AG04449 (cell line): ENCODE results near the gene CAMTA1.

Experiments
- CTCF ChIA-PET: fragments of 350-600 bp; formaldehyde crosslinking; extraction: SDS; loops from one replicate; lab custom pipeline; 2021; ENCODE audit warnings: antibody characterized with exemption; lab: Yijun Ruan, JAX
- POLR2A ChIA-PET: fragments of 400-600, 350-600 bp; formaldehyde crosslinking; extraction: SDS; loops from one replicate; lab custom pipeline; 2020; ENCODE audit warnings: antibody characterized with exemption, inconsistent platforms; lab: Yijun Ruan, JAX
- DNase-seq: peaks from one replicate; pipeline ENCODE4 v3.0.0-alpha.2; 2010; ENCODE audit warnings: low read depth, low spot score
- H3K4me3 ChIP-seq: 2 replicates; pipeline ENCODE4 v1.5.1; 2011; ENCODE audit warnings: low read depth, mild to moderate bottlenecking, control low read depth, low read length
- CTCF ChIP-seq: IDR thresholded peaks from one replicate; pipeline ENCODE4 v1.5.1; 2011; ENCODE audit warnings: mild to moderate bottlenecking, moderate library complexity, low read length, control low read depth, inconsistent platforms; ENCODE audit not compliant: insufficient read depth; ENCODE audit errors: missing control alignments

Gene CAMTA1

DNA sequence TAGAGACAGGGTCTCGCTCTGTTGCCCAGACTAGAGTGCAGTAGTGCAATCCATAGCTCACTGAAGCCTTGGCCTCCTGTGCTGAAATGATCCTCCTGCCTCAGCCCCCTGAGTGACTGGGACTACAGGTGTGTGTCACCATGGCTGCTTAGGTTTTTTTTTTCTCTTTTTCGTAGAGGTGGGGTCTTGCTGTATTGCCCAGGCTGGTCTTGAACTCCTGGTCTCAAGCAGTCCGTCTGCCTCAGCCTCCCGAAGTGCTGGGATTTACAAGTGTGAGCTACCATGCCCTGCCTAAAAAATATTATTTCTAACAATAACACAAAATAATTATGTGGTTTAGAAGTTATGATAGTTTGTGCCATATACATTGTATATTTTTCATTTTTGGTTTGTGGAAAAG is 9.9 kb downstream of the CAMTA1 start:
- ChIA-PET POLR2A (no interaction called here), CTCF (interaction anchor here (0.6 to 6.1 kb wide), 19 partner anchors 9 to 852 kb away, joined by 3 to 92 read pairs (median 3); partner anchors contain the start of genes CAMTA1 and DNAJC11)
- no peak for DNase-seq
- H3K4me3 ChIP-seq, result no peak overlapping the region
- no peak for TF ChIP-seq CTCF

DNA sequence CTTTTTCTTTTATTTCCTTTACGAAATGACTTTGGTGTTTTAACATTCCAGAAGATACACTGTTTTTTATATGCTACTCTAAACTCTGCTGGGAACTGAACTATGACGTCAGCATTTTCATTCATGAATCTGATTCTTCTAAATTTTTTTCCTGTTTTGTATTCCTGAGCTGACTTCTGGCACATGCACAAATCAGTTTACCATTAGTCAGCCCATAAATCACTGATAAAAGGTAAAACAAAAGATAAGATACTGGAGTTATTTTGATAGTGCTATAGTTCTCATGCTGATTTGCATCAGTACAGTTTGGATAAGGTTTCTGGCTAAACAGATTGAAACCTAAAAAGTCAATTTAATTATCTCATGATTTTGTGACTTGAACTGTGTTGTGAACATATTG is 10.4 kb downstream of the CAMTA1 start:
- TF ChIP-seq CTCF, result no peak
- ChIA-PET POLR2A (no interaction called here), CTCF (interaction anchor here (0.6 to 6.1 kb wide), 17 partner anchors 10 to 852 kb away, joined by 3 to 92 read pairs (median 4); partner anchors contain the start of genes CAMTA1 and DNAJC11)
- no peak for DNase-seq
- no peak overlapping the region for H3K4me3 ChIP-seq

- no peak for TF ChIP-seq CTCF
- ChIA-PET CTCF (interaction anchor here (0.7 to 6.1 kb wide), 14 partner anchors 9 to 851 kb away, joined by 3 to 92 read pairs (median 4); partner anchors contain the start of gene DNAJC11), POLR2A (no interaction called here)
- DNase-seq, result no peak
- no peak overlapping the region for H3K4me3 ChIP-seq
These were observed 10.8 kb downstream of the CAMTA1 start for GRCh38 chr1:6796095-6796494.

- ChIA-PET CTCF (interaction anchor here (0.7 to 6.1 kb wide), 7 partner anchors 37 to 848 kb away, joined by 3 to 92 read pairs (median 4); no protein-coding TSS in a partner anchor), POLR2A (no interaction called here)
These were observed 14.2 kb downstream of the CAMTA1 start for GRCh38 chr1:6799499-6799898.

GRCh38 chr1:6800745-6801144 is 15.5 kb downstream of the CAMTA1 start:
- no peak for TF ChIP-seq CTCF
- CTCF ChIA-PET, result interaction anchor here (1.2 to 3.2 kb wide), 7 partner anchors 10 to 408 kb away, joined by 3 to 28 read pairs (median 8); no protein-coding TSS in a partner anchor
- POLR2A ChIA-PET, result no interaction called here
- peak; percentile 44 for DNase-seq
- no peak overlapping the region for H3K4me3 ChIP-seq

More at GRCh38 chr1:6799499-6799898, 14.2 kb downstream of the CAMTA1 start:
- DNase-seq, result no peak
- TF ChIP-seq CTCF, result no peak
- no peak overlapping the region for H3K4me3 ChIP-seq

DNA sequence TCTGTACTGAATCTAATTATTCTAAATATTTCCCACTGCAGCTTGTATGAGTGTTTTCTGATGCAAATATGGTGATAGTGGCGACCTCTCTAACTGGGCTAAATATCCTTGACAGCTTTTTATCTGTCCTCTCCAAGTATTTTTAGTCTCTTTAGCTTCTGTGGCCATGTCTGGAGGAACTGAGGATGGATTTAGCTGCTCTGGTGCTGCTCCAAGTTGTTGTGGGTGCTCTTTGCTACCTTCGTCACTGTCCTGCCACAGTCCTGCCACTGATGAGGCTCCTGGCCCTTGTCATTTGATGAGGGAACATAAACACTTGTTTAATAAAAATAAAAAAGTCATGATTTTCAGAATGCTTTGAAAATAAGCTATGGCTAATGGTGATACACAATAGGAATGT is 15.9 kb downstream of the CAMTA1 start:
- TF ChIP-seq CTCF, result no peak
- POLR2A ChIA-PET, result interaction anchor here (0.6 to 2.3 kb wide), 2 partner anchors 11 to 16 kb away, joined by 7 to 13 read pairs; partner anchors contain the start of gene CAMTA1
- CTCF ChIA-PET, result interaction anchor here (1.2 to 3.2 kb wide), 8 partner anchors 10 to 407 kb away, joined by 3 to 28 read pairs (median 8); no protein-coding TSS in a partner anchor
- no peak overlapping the region for H3K4me3 ChIP-seq
- DNase-seq, result no peak
